Measurements from ENCODE around the gene ACCSL.

ACCSL gene

GRCh38 chr11:44096360-44097185 lies 48.8 kb downstream of the ACCSL start:
- DNase-seq (ENCODE audit: low read depth): no peak

GRCh38 chr11:44097821-44098220 lies 50.0 kb downstream of the ACCSL start:
- no peak for DNase-seq (ENCODE audit: low read depth)

GRCh38 chr11:44101098-44101497 lies 53.3 kb downstream of the ACCSL start:
- DNase-seq (ENCODE audit: low read depth): no peak

DNA sequence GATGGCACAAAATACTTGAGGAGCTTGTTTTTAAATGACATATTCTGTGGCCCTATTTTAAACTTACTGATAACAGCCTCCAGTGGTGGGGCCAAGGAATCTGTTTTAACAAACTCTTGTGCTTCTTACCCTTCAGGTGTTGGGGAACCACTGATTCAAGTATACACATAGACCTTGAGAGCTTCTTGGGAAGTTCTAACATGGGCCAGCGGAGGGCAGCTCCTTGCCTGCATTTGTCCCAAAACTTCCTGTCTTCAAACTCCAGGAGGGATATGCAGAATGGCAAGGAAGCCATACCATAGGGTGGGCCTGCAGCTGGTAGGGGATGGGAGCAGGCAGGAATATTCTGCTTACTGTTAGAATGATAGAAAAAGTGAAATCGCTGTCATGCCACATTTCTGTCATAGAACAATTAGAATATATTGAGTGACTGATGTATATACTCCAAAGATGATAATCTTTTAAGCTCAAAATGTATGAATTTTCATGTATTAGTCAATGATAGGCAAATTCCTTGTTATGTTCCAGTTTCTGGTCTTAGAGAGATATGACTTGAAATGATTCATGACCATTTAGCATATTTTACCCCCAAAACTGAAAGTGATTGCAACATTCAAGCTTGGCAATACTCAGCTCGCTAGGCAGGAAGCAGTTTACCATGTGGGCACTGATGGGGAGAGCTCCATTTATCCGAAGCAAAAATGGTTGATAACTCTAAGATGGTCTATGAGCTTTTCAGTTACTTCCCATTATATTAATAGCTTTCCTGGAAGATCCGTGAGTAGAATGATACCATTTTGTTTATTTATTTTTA lies 56.9 kb downstream of the ACCSL start:
- DNase-seq (ENCODE audit: low read depth): no peak

- DNase-seq (ENCODE audit: low read depth): no peak
Observed at GRCh38 chr11:44108260-44108659, 60.5 kb downstream of the ACCSL start.
